HG03432 (cell line): ENCODE results near the gene ANKS1B.
"Not testable (repeated sequence)": the region's sequence is repeated elsewhere in the genome, so short reads cannot be mapped to it uniquely, and the experiment has no call there.

Experiments
- ATAC-seq: cut with Tn5 transposase; IDR thresholded peaks from one replicate; pipeline ENCODE4 v1.9.1; 2021; ENCODE audit warnings: mild to moderate bottlenecking, moderate library complexity; ENCODE audit not compliant: unreplicated experiment

The ANKS1B gene

GRCh38 chr12:99767809-99768208 is 216.9 kb downstream of the ANKS1B start:
- no peak for ATAC-seq

DNA sequence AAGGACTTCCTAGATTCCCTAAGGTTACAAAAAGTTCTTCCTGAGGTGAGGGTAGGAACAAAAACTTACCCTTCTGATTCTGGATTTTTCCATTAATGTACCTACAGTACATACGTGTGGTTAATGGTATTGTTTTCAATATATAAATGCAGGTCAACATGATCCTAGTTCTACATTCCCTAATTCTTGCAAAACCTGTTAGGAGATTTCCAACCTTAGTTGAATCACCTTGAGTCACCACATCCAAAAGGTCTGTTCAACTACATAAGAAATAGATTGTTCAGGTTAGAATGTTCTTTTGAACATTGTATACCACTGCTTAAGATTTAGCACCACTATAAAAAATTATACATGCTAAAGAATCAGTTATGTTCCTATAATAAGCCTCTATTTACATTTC is 218.3 kb downstream of the ANKS1B start:
- ATAC-seq = no peak

DNA sequence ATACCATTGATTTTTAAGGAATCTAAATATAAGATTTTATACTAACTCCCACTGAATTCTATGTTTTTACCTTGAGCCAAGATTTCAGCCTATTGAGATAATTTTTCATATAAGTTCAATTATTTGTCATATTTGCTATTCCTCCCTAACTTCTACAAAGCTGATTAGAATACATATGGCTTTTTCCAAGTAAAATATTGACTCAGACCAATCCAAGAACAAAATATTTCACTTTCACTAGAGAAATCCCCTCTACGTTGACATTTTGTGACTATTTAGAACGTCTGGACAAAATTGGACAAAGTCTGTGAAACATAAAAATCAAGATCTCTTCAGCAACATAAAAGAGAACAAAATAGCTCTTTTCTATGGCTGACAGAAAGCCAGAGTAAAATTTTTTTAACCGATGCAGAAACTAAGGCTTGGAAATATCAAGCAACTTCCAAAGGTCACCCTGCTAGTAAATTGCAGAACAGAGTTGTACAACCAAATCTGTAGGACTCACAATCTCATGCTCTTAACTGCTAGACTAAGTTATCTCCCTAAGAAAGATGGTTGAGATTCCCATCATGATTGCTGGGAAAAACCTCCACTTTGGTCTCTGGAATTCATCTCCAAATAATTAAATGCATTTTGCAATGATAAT is 219.1 kb downstream of the ANKS1B start:
- no peak for ATAC-seq

GRCh38 chr12:99759444-99759843 is 225.3 kb downstream of the ANKS1B start:
- no peak for ATAC-seq

DNA sequence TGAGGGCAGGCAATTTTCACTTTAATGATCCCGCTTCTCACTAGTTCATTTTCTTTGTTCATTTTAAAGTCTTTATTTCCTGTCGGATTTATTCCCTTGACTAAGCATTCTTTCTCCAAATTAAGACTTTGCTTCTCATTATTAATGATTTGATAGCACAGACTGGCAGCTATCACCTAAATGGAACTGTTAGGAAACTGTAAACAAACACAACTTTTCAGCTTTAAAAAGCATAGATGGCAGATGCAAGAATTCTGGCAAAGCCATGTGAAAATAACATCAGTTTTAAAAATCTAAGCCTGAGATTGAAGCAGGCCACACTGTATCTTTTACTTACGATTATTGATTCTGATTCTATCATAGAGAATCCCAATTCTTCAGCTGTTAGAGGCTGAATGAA is 225.7 kb downstream of the ANKS1B start:
- no peak for ATAC-seq

GRCh38 chr12:99752740-99753139 is 232.0 kb downstream of the ANKS1B start:
- ATAC-seq = no peak

DNA sequence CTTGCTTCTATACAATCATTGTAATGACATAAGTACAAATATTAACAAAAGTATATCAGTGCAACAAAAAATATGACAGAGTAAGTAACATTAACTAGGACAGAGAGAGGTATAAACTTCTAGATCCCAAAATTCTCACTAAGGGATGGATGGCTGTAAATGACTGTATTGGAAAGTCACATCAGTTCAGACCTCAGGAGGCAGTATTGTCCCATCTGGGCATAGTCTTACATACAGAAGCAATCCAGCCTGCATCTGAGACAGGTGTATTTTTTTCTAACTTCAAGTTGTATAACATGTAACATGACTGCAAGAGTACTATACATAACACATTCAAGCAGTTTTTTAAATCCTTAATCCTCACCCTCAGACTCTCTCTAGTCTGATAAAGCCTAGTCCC is 238.2 kb downstream of the ANKS1B start:
- no peak for ATAC-seq

- no peak for ATAC-seq
These were observed 238.8 kb downstream of the ANKS1B start for GRCh38 chr12:99745895-99746294.

- ATAC-seq = no peak
These were observed 239.6 kb downstream of the ANKS1B start for GRCh38 chr12:99745121-99745520.

DNA sequence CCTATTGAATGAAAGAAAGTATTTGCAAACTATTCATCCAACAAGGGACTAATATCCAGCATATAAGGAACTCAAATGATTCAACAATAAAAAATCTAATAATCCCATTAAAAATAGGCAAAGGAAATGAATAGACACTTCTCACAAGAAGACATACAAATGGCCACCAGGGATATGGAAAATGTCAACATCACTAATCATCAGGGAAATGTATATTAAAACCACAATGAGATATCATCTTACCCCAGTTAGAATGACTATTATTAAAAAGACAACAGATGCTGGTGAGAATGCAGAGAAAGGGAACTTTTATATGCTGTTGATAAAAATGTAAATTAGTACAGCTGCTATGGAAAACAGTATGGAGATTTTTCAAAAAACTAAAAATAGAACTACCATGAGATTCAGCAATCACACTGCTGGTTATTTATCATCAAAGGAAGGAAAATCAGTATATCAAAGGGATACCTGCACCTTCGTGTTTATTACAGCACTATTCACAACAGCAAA is 247.9 kb downstream of the ANKS1B start:
- ATAC-seq = no peak

- ATAC-seq = no peak
These were observed 252.6 kb downstream of the ANKS1B start for GRCh38 chr12:99732131-99732530.

DNA sequence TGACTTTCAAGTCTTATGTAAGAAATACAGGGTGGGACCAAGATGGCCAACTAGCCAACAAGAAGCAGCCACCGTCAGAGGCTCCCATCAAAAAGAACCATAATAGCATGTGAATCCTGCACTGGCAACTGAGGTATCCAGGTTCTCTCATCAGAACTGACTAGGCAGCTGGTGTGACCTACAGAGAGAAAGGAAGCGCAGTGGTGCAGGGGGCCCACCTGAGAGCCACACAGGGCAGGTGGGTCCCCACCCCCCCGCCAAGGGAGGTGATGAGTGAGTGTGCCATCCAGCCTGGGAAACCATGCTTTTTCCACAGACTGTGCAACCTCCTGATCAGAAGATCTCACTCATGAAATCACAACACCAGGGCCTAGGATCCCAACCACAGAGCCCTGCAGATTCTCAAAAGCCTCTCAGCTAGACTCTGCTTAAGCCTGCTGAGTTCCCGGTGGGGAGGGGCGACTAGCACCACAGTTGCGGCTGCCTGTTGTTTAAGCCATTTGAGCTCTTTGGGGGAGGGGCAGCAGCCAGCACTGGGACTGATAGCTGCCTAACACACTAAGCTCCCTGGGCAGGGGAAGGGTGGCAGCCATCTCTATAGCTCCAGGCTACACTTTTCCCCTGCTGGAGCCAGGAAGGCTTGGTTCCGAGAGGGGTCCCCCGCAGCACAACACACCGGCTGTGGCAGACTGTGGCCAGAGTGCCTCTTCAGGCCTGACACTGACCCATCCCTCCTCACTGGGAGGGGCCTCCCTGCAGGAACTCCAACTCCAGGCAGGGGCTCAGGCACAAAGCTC is 261.8 kb downstream of the ANKS1B start:
- no peak for ATAC-seq

DNA sequence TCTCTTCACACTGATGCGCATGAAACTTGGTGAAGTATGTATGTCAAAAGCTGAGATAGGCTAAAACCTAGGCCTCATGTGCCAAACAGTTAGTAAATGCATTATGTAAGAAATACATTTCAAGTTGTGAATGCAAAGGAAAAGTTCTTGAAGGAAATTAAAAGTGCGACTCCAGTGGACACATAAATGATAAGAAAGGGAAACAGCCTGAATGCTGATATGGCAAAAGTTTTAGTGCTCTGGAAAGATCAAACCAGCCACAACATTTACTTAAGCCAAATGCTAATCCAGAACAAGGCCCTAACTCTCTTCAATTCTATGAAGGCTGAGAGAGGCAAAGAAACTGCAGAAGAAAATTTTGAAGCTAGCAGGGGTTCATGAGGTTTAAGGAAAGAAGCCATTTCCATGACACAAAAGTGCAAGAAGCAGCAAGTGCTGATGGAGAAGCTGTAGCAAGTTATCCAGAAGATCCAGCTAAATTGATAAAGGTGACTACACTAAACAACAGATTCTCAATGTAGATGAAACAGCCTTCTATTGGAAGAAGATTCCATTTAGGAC is 262.9 kb downstream of the ANKS1B start:
- ATAC-seq = no peak

GRCh38 chr12:99720083-99720465 is 264.7 kb downstream of the ANKS1B start:
- ATAC-seq = not testable (repeated sequence)

GRCh38 chr12:99719411-99720082 is 265.2 kb downstream of the ANKS1B start:
- ATAC-seq = not testable (repeated sequence)

GRCh38 chr12:99715841-99716510 is 268.8 kb downstream of the ANKS1B start:
- ATAC-seq = not testable (repeated sequence)

DNA sequence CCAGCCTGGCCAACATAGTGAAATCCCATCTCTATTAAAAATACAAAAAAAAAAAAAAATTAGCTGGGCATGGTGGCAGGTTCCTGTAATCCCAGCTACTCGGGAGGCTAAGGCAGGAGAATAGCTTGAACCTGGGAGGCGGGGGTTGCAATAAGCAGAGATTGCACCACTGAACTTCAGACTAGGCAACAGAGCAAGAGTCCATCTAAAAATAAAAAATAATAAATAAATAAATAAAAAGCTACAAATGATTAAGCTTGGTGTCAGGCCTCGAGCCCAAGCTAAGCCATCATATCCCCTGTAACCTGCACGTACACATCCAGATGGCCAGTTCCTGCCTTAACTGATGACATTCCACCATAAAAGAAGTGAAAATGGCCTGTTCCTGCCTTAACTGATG is 269.8 kb downstream of the ANKS1B start:
- ATAC-seq = not testable (repeated sequence)

- ATAC-seq = no peak
These were observed 270.7 kb downstream of the ANKS1B start for GRCh38 chr12:99713946-99714520.

DNA sequence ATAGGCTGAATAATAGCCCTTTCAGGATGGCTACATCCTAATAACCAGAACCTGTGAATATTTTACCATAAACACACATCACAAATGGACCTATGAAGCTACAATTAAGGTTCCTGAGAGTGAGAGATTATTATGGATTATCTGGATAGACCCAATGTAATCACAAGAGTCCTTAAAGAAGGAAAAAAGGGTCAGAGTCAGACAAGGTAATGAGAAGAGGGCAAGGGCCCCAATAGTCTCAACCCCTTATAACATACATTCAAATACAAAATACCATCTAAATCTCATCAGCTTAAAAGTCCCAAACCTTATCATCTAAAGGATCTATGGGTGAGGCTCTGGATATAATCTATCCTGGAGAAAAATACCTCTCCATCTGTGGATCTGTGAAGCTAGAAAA is 272.5 kb downstream of the ANKS1B start:
- ATAC-seq = no peak

DNA sequence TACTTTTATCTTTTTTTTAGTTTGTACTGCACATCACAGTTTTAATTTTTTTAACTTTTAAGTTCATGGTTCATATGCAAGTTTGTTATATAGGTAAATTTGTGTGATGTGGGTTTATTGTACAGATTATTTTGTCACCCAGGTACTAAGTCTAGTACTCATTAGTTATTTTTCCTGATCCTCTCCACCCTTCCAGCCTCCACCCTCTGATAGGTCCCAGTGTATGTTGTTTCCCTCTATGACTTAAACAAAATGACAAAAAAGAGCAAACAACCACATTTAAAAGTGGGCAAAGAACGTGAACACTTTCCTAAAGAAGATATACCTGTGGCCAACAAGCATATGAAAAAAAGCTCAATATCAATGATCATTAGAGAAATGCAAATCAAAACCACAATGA is 273.5 kb downstream of the ANKS1B start:
- no peak for ATAC-seq

GRCh38 chr12:99709619-99710018 is 275.1 kb downstream of the ANKS1B start:
- ATAC-seq = no peak
